IPS-18c (cell line): ENCODE measurements around the gene NXNL2.

Experiments used
- H3K4me3 ChIP-seq: 2 replicates; pipeline ENCODE4 v1.7.0; 2013; ENCODE audit warnings: low read depth, mild to moderate bottlenecking, low read length, moderate library complexity; ENCODE audit not compliant: insufficient read depth
- H3K9me3 ChIP-seq: one replicate; pipeline ENCODE4 v1.6.1; 2013; ENCODE audit warnings: mild to moderate bottlenecking, low read length, moderate library complexity; ENCODE audit not compliant: control insufficient read depth, insufficient read depth

NXNL2 gene

GRCh38 chr9:88534456-88535225 lies at the start of gene NXNL2:
Gene NXNL2 (plus strand): TSS chr9:88535178. CDS start chr9:88535435, 257 bp downstream.
- H3K9me3 ChIP-seq = no peaks in the 10 kb centered on the region
- peak within 1 kb of the TSS; percentile 81 for H3K4me3 ChIP-seq

- no peaks in the 10 kb centered on the region for H3K9me3 ChIP-seq
- no peak overlapping the region for H3K4me3 ChIP-seq
Measured at GRCh38 chr9:88488166-88488565, 46.8 kb upstream of the NXNL2 start.

- Histone ChIP-seq H3K4me3 (no peak overlapping the region), H3K9me3 (peaks cover under 1% of the 10 kb centered on the region)
Measured at GRCh38 chr9:88494983-88495721, 39.8 kb upstream of the NXNL2 start.

- H3K9me3 ChIP-seq = peaks cover 2% of the 10 kb centered on the region
- H3K4me3 ChIP-seq = no peak overlapping the region
Measured at GRCh38 chr9:88497224-88497623, 37.8 kb upstream of the NXNL2 start.

- Histone ChIP-seq H3K9me3 (peaks cover 2% of the 10 kb centered on the region), H3K4me3 (no peak overlapping the region)
Measured at GRCh38 chr9:88498880-88499279, 36.1 kb upstream of the NXNL2 start.

GRCh38 chr9:88501086-88501485 lies 33.9 kb upstream of the NXNL2 start:
- peaks cover 2% of the 10 kb centered on the region for H3K9me3 ChIP-seq

GRCh38 chr9:88502552-88503034 lies 32.4 kb upstream of the NXNL2 start:
- peaks cover 2% of the 10 kb centered on the region for H3K9me3 ChIP-seq
- H3K4me3 ChIP-seq = no peak overlapping the region

More at GRCh38 chr9:88501086-88501485, 33.9 kb upstream of the NXNL2 start:
- no peak overlapping the region for H3K4me3 ChIP-seq

GRCh38 chr9:88503081-88503844 lies 31.7 kb upstream of the NXNL2 start:
- Histone ChIP-seq H3K9me3 (peaks cover 2% of the 10 kb centered on the region), H3K4me3 (no peak overlapping the region; the same call in 1 of the 2 replicates)

GRCh38 chr9:88503845-88504764 lies 30.9 kb upstream of the NXNL2 start:
- peaks cover 5% of the 10 kb centered on the region for H3K9me3 ChIP-seq
- no peak overlapping the region for H3K4me3 ChIP-seq

- Histone ChIP-seq H3K4me3 (no peak overlapping the region), H3K9me3 (peaks cover 3% of the 10 kb centered on the region)
Measured at GRCh38 chr9:88508326-88508725, 26.7 kb upstream of the NXNL2 start.

- no peak overlapping the region for H3K4me3 ChIP-seq
Measured at GRCh38 chr9:88511906-88512305, 23.1 kb upstream of the NXNL2 start.

GRCh38 chr9:88514247-88514646 lies 20.7 kb upstream of the NXNL2 start:
- Histone ChIP-seq H3K9me3 (no peaks in the 10 kb centered on the region), H3K4me3 (no peak overlapping the region)

More at GRCh38 chr9:88511906-88512305, 23.1 kb upstream of the NXNL2 start:
- H3K9me3 ChIP-seq = peaks cover 3% of the 10 kb centered on the region

GRCh38 chr9:88521308-88521707 lies 13.7 kb upstream of the NXNL2 start:
- Histone ChIP-seq H3K4me3 (no peak overlapping the region), H3K9me3 (no peaks in the 10 kb centered on the region)

- Histone ChIP-seq H3K9me3 (no peaks in the 10 kb centered on the region), H3K4me3 (no peak overlapping the region)
Measured at GRCh38 chr9:88522360-88522759, 12.6 kb upstream of the NXNL2 start.

GRCh38 chr9:88523056-88523455 lies 11.9 kb upstream of the NXNL2 start:
- Histone ChIP-seq H3K4me3 (no peak overlapping the region), H3K9me3 (no peaks in the 10 kb centered on the region)

- H3K9me3 ChIP-seq = no peaks in the 10 kb centered on the region
- no peak overlapping the region for H3K4me3 ChIP-seq
Measured at GRCh38 chr9:88524911-88525310, 10.1 kb upstream of the NXNL2 start.
